Stimulated activated CD4-positive, alpha-beta T cell treated with anti-CD3 and anti-CD28 coated beads, TNF-alpha, amount 100 ng/mL, for 48 hours (primary cell): ENCODE data around the gene SLC7A9.
"Not testable (repeated sequence)": the region's sequence is repeated elsewhere in the genome, so short reads cannot be mapped to it uniquely, and the experiment has no call there.

Experiments
- DNase-seq, 3 donors: peaks; one replicate each; pipeline ENCODE4 v3.0.0-alpha.2; 2020; ENCODE audit warnings: low read depth in 3 of 3

The SLC7A9 gene

DNA sequence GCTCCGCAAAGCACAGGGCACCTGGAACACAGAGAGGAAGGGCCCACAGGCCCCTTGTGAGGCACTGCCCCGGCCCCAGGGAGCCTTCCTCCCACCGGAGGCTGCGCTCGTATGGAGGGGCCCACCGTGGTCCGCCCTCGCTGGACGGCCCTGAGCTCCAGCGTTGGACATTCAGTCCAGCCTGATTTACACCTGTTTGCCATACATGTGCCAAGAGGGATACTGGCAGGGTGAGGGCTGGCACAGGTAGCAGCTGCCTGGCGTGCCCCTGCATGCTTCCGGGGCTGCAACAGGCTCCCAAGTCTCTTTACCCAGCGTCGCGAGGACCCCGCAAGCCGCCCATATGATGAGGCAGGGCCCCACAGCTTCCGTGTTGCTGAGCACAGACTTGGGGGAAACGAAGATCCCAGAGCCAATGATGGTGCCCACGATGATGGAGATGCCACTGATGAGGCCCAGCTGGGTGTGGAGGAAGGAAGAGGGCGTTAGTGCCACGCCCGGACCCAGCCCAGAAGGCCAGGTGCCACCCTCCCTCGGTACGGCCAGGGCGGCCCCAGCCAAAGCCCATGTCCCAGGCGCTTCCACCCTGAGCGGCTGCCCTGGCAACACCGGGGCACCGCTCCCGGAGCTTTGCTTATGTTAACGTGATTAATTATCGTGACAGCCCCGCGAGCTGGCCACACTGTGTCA, 5.1 kb downstream of the SLC7A9 start:
- DNase-seq: no peak

DNA sequence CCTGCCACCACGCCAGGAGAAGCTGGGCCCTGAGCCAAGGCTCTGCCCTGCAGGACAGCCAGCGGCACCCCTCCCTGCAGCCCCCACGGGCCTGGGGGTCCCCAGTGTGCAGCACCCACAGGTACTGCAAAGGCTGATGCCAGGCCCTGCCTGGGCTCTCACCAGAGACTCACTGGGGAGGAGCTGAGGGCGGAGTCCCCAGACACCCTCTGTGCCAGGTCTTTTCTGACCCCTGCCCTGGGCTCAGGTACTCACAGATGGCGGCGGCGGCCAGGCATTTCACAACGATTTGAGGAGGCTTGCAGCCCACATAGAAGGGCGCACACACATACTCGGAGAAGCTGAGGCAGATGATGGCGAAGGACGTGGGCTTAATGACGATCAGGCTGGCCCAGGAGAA, 5.7 kb downstream of the SLC7A9 start:
- DNase-seq: no peak

DNA sequence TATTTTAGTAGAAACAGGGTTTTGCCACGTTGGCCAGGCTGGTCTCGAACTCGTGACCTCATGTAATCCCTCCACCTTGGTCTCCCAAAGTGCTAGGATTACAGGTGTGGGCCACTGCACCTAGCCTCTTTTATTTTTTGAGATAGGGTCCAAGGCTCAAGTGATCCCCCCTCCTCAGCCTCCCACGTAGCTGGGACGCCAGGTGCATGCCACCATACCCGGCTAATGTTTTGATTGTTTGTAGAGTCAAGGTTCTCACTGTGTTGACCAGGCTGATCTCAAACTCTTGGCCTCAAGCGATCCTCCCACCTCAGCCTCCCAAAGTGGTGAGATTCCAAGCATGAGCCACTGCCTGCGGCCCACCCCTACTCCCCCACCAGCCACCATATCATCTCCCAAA, 6.3 kb downstream of the SLC7A9 start:
- DNase-seq: no peak

DNA sequence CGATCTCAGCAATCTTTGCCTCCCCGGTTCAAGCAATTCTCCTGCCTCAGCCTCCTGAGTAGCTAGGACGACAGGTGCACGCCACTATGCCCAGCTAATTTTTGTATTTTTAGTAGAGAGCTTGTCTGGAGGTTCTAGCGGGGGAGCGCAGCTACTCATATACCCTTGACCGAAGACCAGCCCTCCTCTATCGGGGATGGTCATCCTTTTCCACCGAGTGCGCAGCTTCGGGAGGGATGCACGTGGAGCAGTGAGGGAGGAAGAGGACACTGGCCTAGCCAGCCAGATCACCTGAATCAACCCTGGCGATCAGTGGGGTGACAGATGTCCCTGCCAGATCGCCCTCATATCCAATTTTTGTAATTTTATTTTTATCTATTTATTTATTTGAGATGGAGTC, 6.8 kb downstream of the SLC7A9 start:
- no peak for DNase-seq

DNA sequence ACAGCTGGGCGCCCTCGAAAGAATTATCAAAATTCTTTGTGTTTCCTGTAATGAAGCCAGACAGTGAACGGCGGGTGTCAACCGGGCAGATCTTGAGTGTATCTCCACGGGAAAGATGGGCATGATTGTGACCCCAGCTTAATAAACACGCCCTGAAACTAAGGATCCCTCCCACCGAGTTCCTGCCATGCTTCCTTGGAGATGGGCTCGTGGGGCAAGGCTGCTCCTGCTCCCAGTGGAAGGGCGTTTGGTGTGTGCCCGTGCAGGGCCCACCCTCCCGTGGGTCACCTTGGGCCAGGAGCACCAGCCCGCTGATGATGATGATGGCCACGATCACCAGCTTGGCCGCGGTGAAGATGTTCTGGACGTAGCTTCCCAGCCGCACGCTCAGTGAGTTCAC, 7.4 kb downstream of the SLC7A9 start:
- no peak for DNase-seq

DNA sequence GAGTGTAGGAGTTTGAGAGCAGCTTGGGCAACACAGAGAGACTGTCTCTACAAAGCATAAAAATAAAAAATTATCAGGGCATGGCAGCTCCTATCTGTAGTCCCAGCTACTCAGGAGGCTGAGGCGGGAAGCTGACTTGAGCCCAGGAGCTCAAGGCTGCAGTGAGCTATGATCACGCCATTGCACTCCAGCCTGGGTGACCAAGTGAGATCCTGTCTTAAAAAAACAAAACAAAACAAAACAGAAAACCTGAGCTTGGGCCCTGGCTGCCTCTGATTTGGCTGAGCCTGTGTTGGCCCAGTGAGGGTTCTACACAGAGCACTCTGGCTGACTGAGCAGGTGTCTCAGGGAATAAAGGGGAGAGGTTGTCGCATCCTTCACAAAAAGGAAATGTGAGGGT, 8.0 kb downstream of the SLC7A9 start:
- DNase-seq: no peak

DNA sequence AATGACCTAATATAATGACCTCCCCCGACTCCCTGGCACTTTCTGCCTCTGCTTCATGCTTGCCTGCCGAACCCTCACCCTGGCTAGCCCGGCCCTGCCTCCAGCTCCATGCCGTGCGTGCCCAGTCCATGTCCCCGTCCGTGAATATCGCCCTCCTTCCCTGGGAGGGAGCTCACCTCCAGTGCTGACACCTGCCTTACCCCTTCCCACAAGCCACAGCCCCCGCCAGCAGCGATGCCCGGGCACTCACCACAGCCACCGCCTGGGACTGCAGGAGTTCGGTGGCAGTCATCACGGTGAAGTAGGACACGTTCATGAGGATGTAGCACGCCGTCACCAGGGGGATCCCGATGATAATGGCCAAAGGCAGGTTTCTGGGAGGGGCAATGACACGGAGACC, 10.0 kb downstream of the SLC7A9 start:
- DNase-seq: no peak

DNA sequence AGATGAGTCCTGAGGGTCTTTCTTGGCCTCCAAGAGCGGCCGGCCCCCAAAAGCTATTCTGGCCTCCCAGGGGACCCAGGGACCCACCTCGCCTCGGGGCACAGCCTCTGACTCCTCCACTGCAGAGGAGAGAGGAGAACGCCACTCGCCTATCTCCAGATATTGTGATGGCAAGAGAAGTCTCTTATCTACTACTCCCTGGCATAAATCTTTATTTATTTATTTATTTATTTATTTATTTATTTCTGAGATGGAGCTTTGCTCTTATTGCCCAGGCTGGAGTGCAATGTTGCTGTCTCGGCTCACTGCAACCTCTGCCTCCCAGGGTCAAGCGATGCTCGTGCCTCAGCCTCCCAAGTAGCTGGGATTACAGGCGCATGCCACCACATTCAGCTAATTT, 11.0 kb downstream of the SLC7A9 start:
- no peak for DNase-seq

DNA sequence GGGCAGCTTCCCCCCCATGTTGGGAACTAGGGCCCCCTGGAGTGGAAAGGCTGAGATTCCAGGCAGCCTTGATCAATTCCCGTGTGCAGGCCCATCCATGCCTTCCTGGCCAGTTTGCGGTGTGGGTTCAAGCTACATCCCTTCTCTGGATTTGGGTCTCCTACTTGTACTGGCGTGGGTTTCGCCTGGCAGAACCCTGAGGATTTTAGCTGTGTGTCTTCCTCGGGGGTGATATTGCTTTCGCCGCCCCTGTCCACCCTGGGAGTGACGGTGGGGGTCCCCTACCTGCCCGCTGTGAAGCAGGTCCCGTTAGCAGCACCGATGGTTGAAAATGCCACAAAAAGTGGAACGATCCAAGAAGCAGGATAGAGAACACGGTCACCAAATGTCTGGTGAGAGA, 11.4 kb downstream of the SLC7A9 start:
- DNase-seq: no peak

DNA sequence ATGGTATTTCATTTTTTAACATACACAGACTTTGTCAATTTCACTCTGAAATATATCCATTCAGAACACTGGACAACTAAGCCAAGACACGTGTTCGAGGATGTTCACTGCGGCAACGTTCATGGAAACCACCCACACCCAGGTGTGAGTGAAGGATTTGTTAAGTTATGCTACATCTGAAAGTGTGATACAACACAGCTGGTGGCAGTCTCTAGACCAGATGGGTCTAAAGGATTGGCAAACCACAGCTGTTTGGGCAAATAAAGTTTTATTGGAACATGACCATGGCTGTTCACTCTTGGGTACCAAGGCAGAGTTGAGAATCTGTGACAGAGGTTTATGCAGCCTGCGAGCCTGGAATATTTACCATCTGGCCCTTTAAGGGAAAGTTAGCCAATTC, 12.0 kb downstream of the SLC7A9 start:
- no peak for DNase-seq

DNA sequence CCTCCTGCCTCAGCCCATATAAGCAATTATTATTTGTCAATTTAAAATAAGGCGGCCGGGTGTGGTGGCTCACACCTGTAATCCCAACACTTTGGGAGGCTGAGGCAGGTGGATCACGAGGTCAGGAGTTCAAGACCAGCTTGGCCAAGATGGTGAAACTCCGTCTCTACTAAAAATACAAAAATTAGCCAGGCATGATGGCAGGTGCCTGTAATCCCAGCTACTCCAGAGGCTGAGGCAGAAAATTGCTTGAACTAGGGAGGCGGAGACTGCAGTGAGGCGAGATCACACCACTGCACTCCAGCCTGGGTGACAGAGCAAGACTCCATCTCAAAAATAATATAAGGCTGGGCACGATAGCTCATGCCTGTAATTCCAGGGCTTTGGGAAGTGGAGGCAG, 12.7 kb downstream of the SLC7A9 start:
- DNase-seq: not testable (repeated sequence)

DNA sequence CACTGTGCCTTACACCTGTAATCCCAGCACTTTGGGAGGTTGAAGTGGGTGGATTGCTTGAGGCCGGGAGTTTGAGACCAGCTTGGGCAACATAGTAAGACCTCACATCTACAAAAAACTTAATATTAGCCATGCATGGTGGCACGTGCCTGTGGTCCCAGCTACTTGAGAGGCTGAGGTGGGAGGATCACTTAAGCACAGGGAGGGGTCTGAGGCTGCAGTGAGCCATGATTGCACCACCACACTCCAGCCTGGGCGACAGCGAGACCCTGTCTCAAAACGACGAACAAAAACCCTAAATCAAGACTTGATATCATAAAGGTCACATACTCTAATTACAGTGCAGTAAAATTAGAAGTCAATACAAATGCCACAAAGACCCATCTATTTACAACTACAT, 17.4 kb downstream of the SLC7A9 start:
- DNase-seq: no peak

DNA sequence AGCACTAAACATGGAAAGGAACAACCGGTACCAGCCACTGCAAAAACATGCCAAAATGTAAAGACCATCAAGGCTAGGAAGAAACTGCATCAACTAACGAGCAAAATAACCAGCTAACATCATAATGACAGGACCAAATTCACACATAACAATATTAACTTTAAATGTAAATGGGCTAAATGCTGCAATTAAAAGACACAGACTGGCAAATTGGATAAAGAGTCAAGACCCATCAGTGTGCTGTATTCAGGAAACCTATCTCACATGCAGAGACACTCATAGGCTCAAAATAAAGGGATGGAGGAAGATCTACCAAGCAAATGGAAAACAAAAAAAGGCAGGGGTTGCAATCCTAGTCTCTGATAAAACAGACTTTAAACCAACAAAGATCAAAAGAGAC, 21.5 kb downstream of the SLC7A9 start:
- DNase-seq: not testable (repeated sequence)

DNA sequence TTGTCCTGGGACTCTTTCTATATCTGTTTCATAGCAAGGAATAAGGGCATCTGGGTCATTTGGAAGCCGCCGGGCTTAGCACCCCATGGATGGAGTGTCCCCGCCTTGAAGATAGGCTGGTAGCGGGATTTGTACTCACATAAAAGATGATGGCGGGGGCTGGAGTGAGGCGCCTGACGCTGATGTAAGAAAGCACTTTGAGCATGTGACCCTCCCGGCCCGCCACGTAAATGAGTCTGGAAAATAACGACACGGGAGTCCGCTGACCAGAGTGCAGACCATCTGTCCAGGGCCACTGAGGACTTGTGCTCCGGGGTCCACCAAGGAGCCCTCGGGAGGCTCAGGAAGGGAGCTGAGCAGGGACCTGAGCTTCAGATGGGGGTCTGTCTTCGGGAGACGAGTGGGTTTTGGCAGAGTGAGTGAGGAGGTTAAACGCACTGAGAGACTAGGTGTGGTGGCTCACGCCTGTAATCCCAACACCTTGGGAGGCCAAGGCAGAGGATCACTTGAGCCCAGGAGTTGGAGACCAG, 25.8 kb downstream of the SLC7A9 start:
- DNase-seq: no peak

DNA sequence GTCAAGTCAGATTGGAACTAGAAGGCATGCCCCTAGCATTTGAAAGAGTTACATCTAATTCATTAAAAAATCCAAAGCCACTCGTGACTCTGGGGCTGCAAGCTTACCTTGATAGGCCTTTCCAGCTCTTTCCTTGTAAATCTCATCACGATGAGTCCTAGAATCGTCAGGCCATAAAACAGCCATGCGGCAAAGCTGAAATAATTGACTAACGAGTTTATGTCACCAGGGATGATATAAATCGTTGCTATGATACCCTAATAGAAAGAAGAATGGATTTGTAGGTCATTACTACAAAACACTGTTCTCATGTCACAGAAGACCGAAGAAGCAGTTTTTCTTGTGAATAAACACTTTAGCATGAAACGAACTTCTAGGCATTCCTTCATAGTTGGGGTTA, 27.5 kb downstream of the SLC7A9 start:
- DNase-seq: no peak

DNA sequence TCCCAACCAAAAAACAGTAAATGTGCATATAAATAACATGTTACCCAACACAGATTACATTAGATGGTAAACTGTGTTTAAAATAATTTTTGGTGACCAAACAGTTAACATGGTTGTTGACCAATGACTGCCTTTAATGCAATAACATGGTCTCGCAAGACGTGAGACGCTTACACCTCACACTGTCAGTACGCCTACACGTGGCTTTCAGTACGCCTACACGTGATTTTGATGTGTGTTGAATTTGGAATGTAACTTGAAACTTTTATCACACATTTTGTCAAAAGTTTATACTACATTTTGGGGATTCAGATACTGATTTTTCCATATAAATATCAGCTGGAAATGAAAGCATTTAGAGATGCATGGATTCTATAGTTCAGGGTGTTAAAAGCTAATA, 32.0 kb downstream of the SLC7A9 start:
- DNase-seq: no peak

DNA sequence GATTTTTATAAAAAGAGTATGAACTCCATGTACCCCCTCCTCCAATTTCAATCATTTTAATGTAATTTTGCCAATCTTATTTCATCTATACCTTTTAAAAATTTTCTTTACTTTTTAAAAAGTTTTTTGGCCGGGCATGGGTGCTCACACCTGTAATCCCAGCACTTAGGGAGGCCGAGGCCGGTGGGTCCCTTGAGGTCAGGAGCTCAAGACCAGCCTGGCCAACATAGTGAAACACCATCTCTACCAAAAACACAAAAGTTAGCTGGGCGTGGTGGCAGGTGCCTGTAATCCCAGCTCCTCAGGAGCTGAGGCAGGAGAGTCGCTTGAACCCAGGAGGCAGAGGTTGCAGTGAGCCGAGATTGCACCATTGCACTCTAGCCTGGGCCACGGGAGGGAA, 36.2 kb downstream of the SLC7A9 start:
- not testable (repeated sequence) for DNase-seq

DNA sequence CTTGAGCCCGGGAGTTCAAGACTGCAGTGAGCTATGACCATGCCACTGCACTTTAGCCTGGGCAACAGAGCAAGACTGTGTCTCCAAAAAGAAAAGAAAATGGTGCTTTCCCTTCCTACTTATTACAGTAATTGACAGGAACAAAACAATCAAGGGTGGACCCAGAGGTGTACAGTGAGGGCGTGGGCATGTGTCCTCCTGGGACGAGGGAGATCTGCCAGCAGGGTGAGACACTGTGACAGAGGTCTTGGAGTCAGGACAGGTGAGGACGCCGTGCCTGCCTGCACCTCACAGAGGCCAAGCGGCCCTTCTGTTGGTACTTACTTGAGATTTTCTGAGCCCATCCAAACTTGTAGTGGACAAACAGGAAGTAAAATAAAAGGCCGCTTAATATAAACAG, 36.7 kb downstream of the SLC7A9 start:
- not testable (repeated sequence) for DNase-seq

DNA sequence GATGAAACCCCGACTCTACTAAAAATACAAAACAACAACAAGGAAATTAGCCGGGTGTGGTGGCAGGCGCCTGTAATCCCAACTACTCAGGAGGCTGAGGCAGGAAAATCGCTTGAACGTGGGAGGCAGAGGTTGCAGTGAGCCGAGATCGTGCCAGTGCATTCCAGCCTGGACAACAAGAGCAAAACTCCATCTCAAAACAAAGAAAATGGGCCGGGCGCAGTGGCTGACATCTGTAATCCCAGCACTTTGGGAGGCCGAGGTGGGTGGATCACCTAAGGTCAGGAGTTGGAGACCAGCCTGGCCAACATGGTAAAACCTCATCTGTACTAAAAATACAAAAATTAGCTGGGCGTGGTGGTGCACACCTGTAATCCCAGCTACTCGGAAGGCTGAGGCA, 37.5 kb downstream of the SLC7A9 start:
- not testable (repeated sequence) for DNase-seq

DNA sequence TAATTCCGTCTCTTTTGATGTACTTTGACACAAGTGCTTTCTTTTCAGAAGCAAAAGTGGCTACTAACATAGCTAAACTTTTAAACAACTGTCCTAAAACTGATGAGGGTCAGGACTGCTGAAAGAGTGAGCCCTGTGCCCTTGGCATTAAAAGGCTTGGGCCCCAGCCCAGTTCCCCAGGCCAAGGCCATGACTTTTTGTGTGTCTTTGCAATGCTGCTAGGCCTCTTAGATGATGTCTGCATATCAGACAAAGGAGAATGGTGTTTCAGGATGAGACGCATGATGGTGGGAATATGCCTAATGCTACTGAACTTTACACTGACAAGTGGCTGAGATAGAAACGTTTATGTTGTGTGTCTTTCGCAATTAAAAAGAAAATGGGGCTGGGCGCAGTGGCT, 38.0 kb downstream of the SLC7A9 start:
- no peak for DNase-seq

DNA sequence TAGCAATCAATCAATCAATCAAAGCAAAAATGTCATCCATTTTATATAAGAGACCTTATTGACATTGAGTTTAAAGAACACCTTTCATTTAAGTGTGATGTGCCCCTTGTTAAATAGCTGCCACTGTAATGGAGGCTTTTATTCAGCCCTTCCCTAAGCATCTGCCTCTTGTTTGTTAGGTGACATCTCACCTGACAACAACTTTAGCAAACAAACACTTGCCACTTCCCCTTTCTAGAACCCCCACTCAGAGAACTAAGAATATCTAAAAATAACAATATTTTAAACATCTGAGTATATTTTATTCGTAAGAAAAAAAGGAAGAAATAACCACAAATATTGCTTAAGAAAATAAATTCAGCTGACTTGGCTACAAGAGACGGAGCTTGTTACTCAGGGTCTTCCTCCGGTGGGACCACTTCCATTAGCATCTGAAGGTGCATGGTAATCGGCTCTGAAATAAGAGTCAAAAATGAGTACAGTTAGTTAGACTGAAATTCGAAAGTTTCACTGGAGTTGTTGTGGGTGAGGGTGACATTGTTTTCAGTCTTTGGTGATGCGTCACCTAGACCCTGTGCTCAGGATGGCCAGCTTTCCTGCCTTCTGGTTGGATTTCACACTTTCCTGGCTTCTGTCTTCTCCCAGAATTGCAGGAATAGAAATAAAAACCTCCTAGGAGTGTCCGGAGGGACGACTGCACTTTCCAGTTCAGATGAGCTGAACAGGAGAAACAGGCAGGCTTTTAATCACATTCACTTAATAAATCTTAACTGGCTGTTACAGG, 39.1 kb downstream of the SLC7A9 start:
- DNase-seq: no peak

DNA sequence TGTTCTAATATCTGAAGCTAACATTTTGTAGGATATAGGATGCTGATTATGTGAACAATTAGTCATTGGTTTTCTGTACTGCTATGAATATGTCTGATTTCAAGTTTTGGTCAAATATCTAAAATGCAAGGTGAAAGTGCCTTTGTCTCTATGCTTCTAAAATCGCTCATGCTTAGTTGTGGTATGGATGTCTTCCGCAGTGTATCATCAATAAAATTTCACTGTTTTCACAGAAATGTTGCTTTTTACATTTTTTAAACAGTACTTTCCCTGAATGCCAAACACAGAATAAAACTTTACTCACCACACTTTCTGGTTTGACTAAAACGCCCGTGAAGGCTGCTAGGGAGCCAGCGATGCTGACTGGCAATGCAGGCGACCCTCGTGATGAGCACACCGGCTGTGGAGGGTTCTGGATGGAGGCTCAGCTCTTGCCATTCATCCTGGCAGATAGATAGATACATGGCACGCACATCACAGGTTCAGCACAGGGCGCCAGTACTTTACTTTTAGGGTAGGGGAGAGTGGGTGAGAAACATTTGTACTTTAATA, 40.1 kb downstream of the SLC7A9 start:
- DNase-seq: no peak
